GM12878 (cell line): ENCODE data around the gene SEMA4A. TPM values are rescaled to one million over a fixed set of nuclear protein-coding genes. Genes with fewer than 3 reads are reported as not detected.

Source experiments
- ASH2L ChIP-seq: fragments of 300-600, 200-600 bp; sonication (generic); IDR thresholded peaks from 2 replicates; pipeline ENCODE4 v1.6.1; 2017; ENCODE audit warnings: low read depth, mild to moderate bottlenecking, borderline replicate concordance
- BACH1 ChIP-seq: fragments of 450-650 bp; IDR thresholded peaks from 2 replicates; pipeline ENCODE4 v1.6.1; 2017; ENCODE audit warnings: mild to moderate bottlenecking, borderline replicate concordance
- CBFB ChIP-seq: IDR thresholded peaks from 2 replicates; pipeline ENCODE4 v1.6.1; 2016; ENCODE audit warnings: antibody characterized with exemption, low read depth
- CHD2 ChIP-seq: IDR thresholded peaks from 2 replicates; pipeline ENCODE4 v1.6.1; 2011; ENCODE audit warnings: low read depth, low read length, improper control_type of control experiment, borderline replicate concordance
- CHD4 ChIP-seq: fragments of 200-600 bp; sonication (generic); IDR thresholded peaks from 2 replicates; pipeline ENCODE4 v1.6.1; 2016; ENCODE audit warnings: mild to moderate bottlenecking
- EGR1 ChIP-seq, 2 experiments: IDR thresholded peaks; 1 replicate in 1 of 2; 2 replicates in 1 of 2; pipeline ENCODE4 v1.6.1; 2011 to 2012; ENCODE audit warnings: low read depth in 2 of 2, low read length in 2 of 2, borderline replicate concordance in 1 of 2, mild to moderate bottlenecking in 1 of 2, moderate library complexity in 1 of 2
- MEF2A ChIP-seq: IDR thresholded peaks from 2 replicates; pipeline ENCODE4 v1.6.1; 2011; ENCODE audit warnings: low read depth, mild to moderate bottlenecking, low read length, moderate library complexity; ENCODE audit not compliant: insufficient read depth
- MTA3 ChIP-seq: IDR thresholded peaks from 2 replicates; pipeline ENCODE4 v1.6.1; 2012; ENCODE audit warnings: low read length, inconsistent platforms, borderline replicate concordance
- MYB ChIP-seq: fragments of 150-350 bp; IDR thresholded peaks from 2 replicates; pipeline ENCODE4 v1.6.1; 2014; ENCODE audit warnings: mild to moderate bottlenecking, low read depth, low read length, borderline replicate concordance
- NFYA ChIP-seq: IDR thresholded peaks from 2 replicates; pipeline ENCODE4 v1.6.1; 2011; ENCODE audit warnings: low read depth, mild to moderate bottlenecking, low read length, improper control_type of control experiment, borderline replicate concordance
- RAD51 ChIP-seq: fragments of 450-650 bp; IDR thresholded peaks from 2 replicates; pipeline ENCODE4 v1.6.1; 2016; ENCODE audit warnings: moderate library complexity, mild to moderate bottlenecking, inconsistent platforms
- RCOR1 ChIP-seq: conservative IDR thresholded peaks from 2 replicates; pipeline ENCODE4 v1.6.1; 2012; ENCODE audit warnings: low read depth, low read length, improper control_type of control experiment
- RELA ChIP-seq: fragments of 450-650 bp; IDR thresholded peaks from 2 replicates; pipeline ENCODE4 v1.8.0; 2014; ENCODE audit warnings: borderline replicate concordance; ENCODE audit not compliant: partially characterized antibody
- RUNX3 ChIP-seq: IDR thresholded peaks from 2 replicates; pipeline ENCODE4 v1.6.1; 2012; ENCODE audit warnings: low read length, inconsistent platforms
- SIN3A ChIP-seq: IDR thresholded peaks from 2 replicates; pipeline ENCODE4 v1.6.1; 2012; ENCODE audit warnings: low read depth, low read length, improper control_type of control experiment
- SP1 ChIP-seq: IDR thresholded peaks from one replicate; pipeline ENCODE4 v1.6.1; 2011; ENCODE audit warnings: low read depth, low read length
- SREBF1 ChIP-seq: IDR thresholded peaks from 2 replicates; pipeline ENCODE4 v1.6.1; 2012; ENCODE audit warnings: mild to moderate bottlenecking, low read length
- SUPT20H ChIP-seq: IDR thresholded peaks from 2 replicates; pipeline ENCODE4 v1.6.1; 2011; ENCODE audit warnings: low read depth, mild to moderate bottlenecking, low read length, moderate library complexity, borderline replicate concordance; ENCODE audit not compliant: control insufficient read depth
- TARDBP ChIP-seq: IDR thresholded peaks from 2 replicates; pipeline ENCODE4 v1.6.1; 2016; ENCODE audit warnings: borderline replicate concordance
- TCF12 ChIP-seq: IDR thresholded peaks from 2 replicates; pipeline ENCODE4 v1.6.1; 2011; ENCODE audit warnings: low read depth, mild to moderate bottlenecking, low read length
- WRNIP1 ChIP-seq: IDR thresholded peaks from 2 replicates; pipeline ENCODE4 v1.6.1; 2011; ENCODE audit warnings: low read depth, low read length, improper control_type of control experiment, borderline replicate concordance
- YY1 ChIP-seq: IDR thresholded peaks from 2 replicates; pipeline ENCODE4 v1.6.1; 2011; ENCODE audit warnings: low read depth, mild to moderate bottlenecking, low read length
- ZBED1 ChIP-seq: IDR thresholded peaks from 2 replicates; pipeline ENCODE4 v1.6.1; 2016; ENCODE audit warnings: borderline replicate concordance
- ZNF207 ChIP-seq: fragments of 450-650 bp; IDR thresholded peaks from 2 replicates; pipeline ENCODE4 v1.6.1; 2014; ENCODE audit warnings: antibody characterized with exemption, mild to moderate bottlenecking, borderline replicate concordance
- polyA plus RNA-seq, 11 experiments: library from polyadenylated mRNA; depleted of rRNA in 4 of 11; unstranded in 6 of 11; stranded (reverse) in 5 of 11; fragments of >200 nt; fragmentation: Nextera tagmentation in 4 of 11; fragmentation: Illumina TruSeq in 1 of 11; extraction: Ambion mirVana in 4 of 11; extraction: Trizol in 1 of 11; gene quantifications; 1 replicate in 1 of 11; 2 replicates in 10 of 11; pipeline versions ENCODE4 v1.2.1 to v1.2.3, GENCODE V29; 2011 to 2016; ENCODE audit warnings: inconsistent platforms in 2 of 11, missing spikeins in 2 of 11, low read depth in 1 of 11
- total RNA-seq, 4 experiments: library from RNA; depleted of rRNA in 3 of 4; stranded (reverse); fragments of >200 nt in 3 of 4; fragmentation: Illumina TruSeq in 1 of 4; extraction: Trizol in 1 of 4; gene quantifications; 2 replicates each; pipeline versions ENCODE4 v1.2.1 to v1.2.3, GENCODE V29; 2013 to 2021
- TF ChIP-seq, protein P1 (sequence below): IDR thresholded peaks from 2 replicates; pipeline ENCODE4 v1.6.1; 2011; ENCODE audit warnings: borderline replicate concordance, low read depth, mild to moderate bottlenecking, moderate library complexity, low read length; ENCODE audit not compliant: insufficient read depth, poor library complexity, severe bottlenecking
- TF ChIP-seq, protein P2 (sequence below): fragments of 450-650 bp; IDR thresholded peaks from 2 replicates; pipeline ENCODE4 v1.6.1; 2017; ENCODE audit warnings: low read depth, mild to moderate bottlenecking, moderate library complexity
- TF ChIP-seq, protein P3 (sequence below): fragments of 450-650 bp; formaldehyde crosslinking; IDR thresholded peaks from 2 replicates; pipeline ENCODE4 v1.5.0; 2022; ENCODE audit warnings: mild to moderate bottlenecking, missing genetic modification characterization

The SEMA4A gene
- total and polyA plus RNA-seq, 10 of the 15 experiments (the other 5 are each of a cell fraction or from before 2014, with no cell fraction given) = 2.6 to 64.2 (median 32.8) TPM

DNA sequence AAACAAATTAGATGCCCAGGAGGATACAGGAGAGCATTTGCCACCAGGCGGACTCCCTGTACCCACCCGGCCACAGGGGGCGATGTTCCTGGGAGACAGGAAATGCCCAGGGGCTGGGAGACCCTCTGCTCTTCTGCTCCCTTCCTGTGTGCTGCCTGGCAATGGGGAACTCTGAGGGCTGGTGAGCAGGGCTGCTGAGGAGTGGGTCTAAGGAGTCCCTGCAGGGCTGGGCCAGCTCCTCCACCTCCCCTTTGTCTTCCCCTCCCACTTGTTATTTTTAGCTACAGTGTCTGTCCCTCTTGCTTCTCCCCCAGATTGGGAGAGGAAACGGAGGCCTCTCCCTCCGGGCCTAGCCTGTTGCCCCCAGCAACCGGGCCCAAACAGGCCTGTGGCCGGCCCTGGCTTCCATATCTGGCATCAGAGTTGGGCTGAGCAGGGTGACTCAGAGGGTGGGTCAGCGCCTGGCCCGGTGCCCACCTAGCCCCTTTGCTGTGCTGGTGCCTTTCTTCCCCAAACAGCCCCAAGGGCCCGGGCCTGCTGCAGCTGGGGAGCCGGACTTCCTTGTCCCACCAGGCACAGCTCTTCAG lies 27.2 kb upstream of the SEMA4A start (continued):
- TF ChIP-seq EGR1 (IDR thresholded peaks at IDR 0.05; ENCODE audit: borderline replicate concordance in 1 of 2, low read depth in 2 of 2, low read length in 2 of 2) = no peak
- no peak for TF ChIP-seq ZNF207
- TF ChIP-seq MEF2A = 0 out of 2 replicates have a peak, but pooled peaks have one; percentile 55
- TF ChIP-seq CHD4 = no peak
- TF ChIP-seq, protein P1, sequence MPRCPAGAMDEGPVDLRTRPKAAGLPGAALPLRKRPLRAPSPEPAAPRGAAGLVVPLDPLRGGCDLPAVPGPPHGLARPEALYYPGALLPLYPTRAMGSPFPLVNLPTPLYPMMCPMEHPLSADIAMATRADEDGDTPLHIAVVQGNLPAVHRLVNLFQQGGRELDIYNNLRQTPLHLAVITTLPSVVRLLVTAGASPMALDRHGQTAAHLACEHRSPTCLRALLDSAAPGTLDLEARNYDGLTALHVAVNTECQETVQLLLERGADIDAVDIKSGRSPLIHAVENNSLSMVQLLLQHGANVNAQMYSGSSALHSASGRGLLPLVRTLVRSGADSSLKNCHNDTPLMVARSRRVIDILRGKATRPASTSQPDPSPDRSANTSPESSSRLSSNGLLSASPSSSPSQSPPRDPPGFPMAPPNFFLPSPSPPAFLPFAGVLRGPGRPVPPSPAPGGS = no peak
- TF ChIP-seq WRNIP1 = no peak
- no peak for TF ChIP-seq MYB
- TF ChIP-seq NFYA = no peak
- TF ChIP-seq MTA3 = 0 out of 2 replicates have a peak, but pooled peaks have one; percentile 18
- no peak for TF ChIP-seq SREBF1
- no peak for TF ChIP-seq RCOR1
- no peak; the same call in 1 of the 2 replicates for TF ChIP-seq RUNX3
- TF ChIP-seq RELA = no peak
- TF ChIP-seq ZBED1 = no peak
- no peak for TF ChIP-seq YY1
- no peak for TF ChIP-seq SIN3A
- no peak for TF ChIP-seq SUPT20H
- 0 out of 2 replicates have a peak, but pooled peaks have one; percentile 42 for TF ChIP-seq CBFB
- TF ChIP-seq ASH2L = no peak
- TF ChIP-seq CHD2 = no peak
- TF ChIP-seq, protein P2, sequence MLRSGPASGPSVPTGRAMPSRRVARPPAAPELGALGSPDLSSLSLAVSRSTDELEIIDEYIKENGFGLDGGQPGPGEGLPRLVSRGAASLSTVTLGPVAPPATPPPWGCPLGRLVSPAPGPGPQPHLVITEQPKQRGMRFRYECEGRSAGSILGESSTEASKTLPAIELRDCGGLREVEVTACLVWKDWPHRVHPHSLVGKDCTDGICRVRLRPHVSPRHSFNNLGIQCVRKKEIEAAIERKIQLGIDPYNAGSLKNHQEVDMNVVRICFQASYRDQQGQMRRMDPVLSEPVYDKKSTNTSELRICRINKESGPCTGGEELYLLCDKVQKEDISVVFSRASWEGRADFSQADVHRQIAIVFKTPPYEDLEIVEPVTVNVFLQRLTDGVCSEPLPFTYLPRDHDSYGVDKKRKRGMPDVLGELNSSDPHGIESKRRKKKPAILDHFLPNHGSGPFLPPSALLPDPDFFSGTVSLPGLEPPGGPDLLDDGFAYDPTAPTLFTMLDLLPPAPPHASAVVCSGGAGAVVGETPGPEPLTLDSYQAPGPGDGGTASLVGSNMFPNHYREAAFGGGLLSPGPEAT = peak; percentile 35; the same call in 1 of the 2 replicates
- TF ChIP-seq BACH1 = no peak; the same call in 1 of the 2 replicates
- TF ChIP-seq, protein P3, sequence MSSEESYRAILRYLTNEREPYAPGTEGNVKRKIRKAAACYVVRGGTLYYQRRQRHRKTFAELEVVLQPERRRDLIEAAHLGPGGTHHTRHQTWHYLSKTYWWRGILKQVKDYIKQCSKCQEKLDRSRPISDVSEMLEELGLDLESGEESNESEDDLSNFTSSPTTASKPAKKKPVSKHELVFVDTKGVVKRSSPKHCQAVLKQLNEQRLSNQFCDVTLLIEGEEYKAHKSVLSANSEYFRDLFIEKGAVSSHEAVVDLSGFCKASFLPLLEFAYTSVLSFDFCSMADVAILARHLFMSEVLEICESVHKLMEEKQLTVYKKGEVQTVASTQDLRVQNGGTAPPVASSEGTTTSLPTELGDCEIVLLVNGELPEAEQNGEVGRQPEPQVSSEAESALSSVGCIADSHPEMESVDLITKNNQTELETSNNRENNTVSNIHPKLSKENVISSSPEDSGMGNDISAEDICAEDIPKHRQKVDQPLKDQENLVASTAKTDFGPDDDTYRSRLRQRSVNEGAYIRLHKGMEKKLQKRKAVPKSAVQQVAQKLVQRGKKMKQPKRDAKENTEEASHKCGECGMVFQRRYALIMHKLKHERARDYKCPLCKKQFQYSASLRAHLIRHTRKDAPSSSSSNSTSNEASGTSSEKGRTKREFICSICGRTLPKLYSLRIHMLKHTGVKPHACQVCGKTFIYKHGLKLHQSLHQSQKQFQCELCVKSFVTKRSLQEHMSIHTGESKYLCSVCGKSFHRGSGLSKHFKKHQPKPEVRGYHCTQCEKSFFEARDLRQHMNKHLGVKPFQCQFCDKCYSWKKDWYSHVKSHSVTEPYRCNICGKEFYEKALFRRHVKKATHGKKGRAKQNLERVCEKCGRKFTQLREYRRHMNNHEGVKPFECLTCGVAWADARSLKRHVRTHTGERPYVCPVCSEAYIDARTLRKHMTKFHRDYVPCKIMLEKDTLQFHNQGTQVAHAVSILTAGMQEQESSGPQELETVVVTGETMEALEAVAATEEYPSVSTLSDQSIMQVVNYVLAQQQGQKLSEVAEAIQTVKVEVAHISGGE (CRISPR knock-in tag) = no peak
- TF ChIP-seq TARDBP = no peak
- TF ChIP-seq RAD51 = no peak
- no peak for TF ChIP-seq SP1
- 0 out of 2 replicates have a peak, but pooled peaks have one; percentile 20 for TF ChIP-seq TCF12
